Gastroesophageal sphincter (tissue), 4 donors: ENCODE data around the gene PDE1C. TPM values are rescaled to one million over a fixed set of nuclear protein-coding genes. Genes with fewer than 3 reads are reported as not detected.

ENCODE experiments used
- ATAC-seq: fragments of 150-250 bp; one replicate; pipeline ENCODE4 v1.9.1; 2016; ENCODE audit warnings: mild to moderate bottlenecking, moderate library complexity
- H3K27ac ChIP-seq, 4 donors: fragments of 200-600 bp; sonication (generic) in 3 of 4; 1 replicate in 3 of 4; 2 replicates in 1 of 4; pipeline ENCODE4 v1.5.1; 2016 to 2019
- H3K27me3 ChIP-seq: fragments of 200-600 bp; sonication (generic); one replicate; pipeline ENCODE4 v1.5.1; 2019
- H3K36me3 ChIP-seq, 2 donors: fragments of 200-600 bp; sonication (generic); one replicate each; pipeline ENCODE4 v1.5.1; 2019; ENCODE audit warnings: control low read depth in 1 of 2
- H3K4me1 ChIP-seq, 3 donors: fragments of 200-600 bp; sonication (generic); 1 replicate in 2 of 3; 2 replicates in 1 of 3; pipeline ENCODE4 v1.5.1; 2016 to 2019; ENCODE audit warnings: control low read depth in 2 of 3
- H3K4me3 ChIP-seq, 2 donors: fragments of 200-600 bp; sonication (generic); one replicate each; pipeline ENCODE4 v1.5.1; 2019; ENCODE audit warnings: mild to moderate bottlenecking in 1 of 2, moderate library complexity in 1 of 2
- H3K9me3 ChIP-seq, 3 donors: fragments of 200-600 bp; sonication (generic); one replicate each; pipeline ENCODE4 v1.5.1; 2017 to 2019; ENCODE audit warnings: control low read depth in 2 of 3
- CTCF ChIP-seq, 4 experiments: fragments of 200-600 bp in 2 of 4; fragments of 450-650 bp in 2 of 4; sonication (generic) in 1 of 4; IDR thresholded peaks; one replicate each; pipeline ENCODE4 v1.5.1; 2017 to 2019; ENCODE audit warnings: antibody characterized with exemption in 4 of 4, mild to moderate bottlenecking in 2 of 4, moderate library complexity in 2 of 4
- EP300 ChIP-seq: sonication (generic); formaldehyde crosslinking; IDR thresholded peaks from one replicate; pipeline ENCODE4 v1.6.1; 2017; ENCODE audit warnings: antibody characterized with exemption, mild to moderate bottlenecking
- POLR2A ChIP-seq, 2 donors: fragments of 450-650 bp; IDR thresholded peaks; one replicate each; pipeline ENCODE4 v1.6.1; 2017; ENCODE audit warnings: antibody characterized with exemption in 2 of 2, mild to moderate bottlenecking in 2 of 2, moderate library complexity in 1 of 2
- POLR2AphosphoS5 ChIP-seq: sonication (generic); formaldehyde crosslinking; IDR thresholded peaks from one replicate; pipeline ENCODE4 v1.6.1; 2017; ENCODE audit warnings: antibody characterized with exemption
- WGBS, 2 donors: methylation state at CpG; one replicate each; pipeline ENCODE4 v1.1.5; 2018; ENCODE audit warnings: low coverage in 1 of 2; 5-methylcytosine and 5-hydroxymethylcytosine counted together
- total RNA-seq, 4 donors: library from RNA; depleted of rRNA; stranded (reverse); fragments of >200 nt; gene quantifications; one replicate each; pipeline ENCODE4 v1.1.0, GENCODE V29; 2016

PDE1C gene
- total RNA-seq, 4 donors from 2014 or later, result 17.2 to 28.8 (median 21.7) TPM

GRCh38 chr7:31811650-31812461 lies 258.4 kb downstream of the PDE1C start:
- no peak overlapping the region for H3K27ac ChIP-seq
- no peaks in the 10 kb centered on the region for H3K9me3 ChIP-seq
- no peak for TF ChIP-seq POLR2A (IDR thresholded peaks at IDR 0.05)
- no peak for TF ChIP-seq POLR2AphosphoS5
- TF ChIP-seq EP300, result no peak
- no peak for TF ChIP-seq CTCF (IDR thresholded peaks at IDR 0.05)
- H3K4me1 ChIP-seq, result no peaks in the 10 kb centered on the region
- no peak overlapping the region for H3K4me3 ChIP-seq
- 44 to 68% methylated on average over 3 of the region's 3 CpGs for WGBS, 2 donors
- peak; percentile 81 for ATAC-seq
- no peaks in the 10 kb centered on the region for H3K27me3 ChIP-seq
- peaks cover 0 to 20% of the 10 kb centered on the region in 2 donors for H3K36me3 ChIP-seq

- TF ChIP-seq POLR2A (IDR thresholded peaks at IDR 0.05), result no peak
- no peak for TF ChIP-seq EP300
- no peak for TF ChIP-seq CTCF (IDR thresholded peaks at IDR 0.05)
- TF ChIP-seq POLR2AphosphoS5, result no peak
- H3K27ac ChIP-seq, result no peak overlapping the region
- WGBS, 2 donors, result 79 to 94% methylated on average over 2 of the region's 2 CpGs
- no peaks in the 10 kb centered on the region for H3K27me3 ChIP-seq
- H3K4me1 ChIP-seq, result no peaks in the 10 kb centered on the region
- no peaks in the 10 kb centered on the region for H3K36me3 ChIP-seq
- H3K4me3 ChIP-seq, result no peak overlapping the region
- H3K9me3 ChIP-seq, result no peaks in the 10 kb centered on the region
- no peak for ATAC-seq
Observed at GRCh38 chr7:31805209-31805818, 264.9 kb downstream of the PDE1C start.

GRCh38 chr7:31796375-31796774 lies 273.8 kb downstream of the PDE1C start:
- H3K4me1 ChIP-seq, result no peaks in the 10 kb centered on the region
- H3K9me3 ChIP-seq, result no peaks in the 10 kb centered on the region
- no peak overlapping the region for H3K4me3 ChIP-seq
- H3K36me3 ChIP-seq, result no peaks in the 10 kb centered on the region
- no peaks in the 10 kb centered on the region for H3K27me3 ChIP-seq
- WGBS, 2 donors, result 75 to 81% methylated on average over 5 of the region's 5 CpGs
- no peak overlapping the region for H3K27ac ChIP-seq
- ATAC-seq, result no peak
- no peak for TF ChIP-seq POLR2A (IDR thresholded peaks at IDR 0.05)
- TF ChIP-seq POLR2AphosphoS5, result no peak
- no peak for TF ChIP-seq CTCF (IDR thresholded peaks at IDR 0.05)
- TF ChIP-seq EP300, result no peak

- Histone ChIP-seq H3K9me3 (no peaks in the 10 kb centered on the region), H3K27me3 (no peaks in the 10 kb centered on the region), H3K4me3 (no peak overlapping the region), H3K4me1 (no peaks in the 10 kb centered on the region), H3K27ac (no peak overlapping the region), H3K36me3 (peaks cover 0 to 3% of the 10 kb centered on the region in 2 donors)
- TF ChIP-seq POLR2A (IDR thresholded peaks at IDR 0.05) (no peak), POLR2AphosphoS5 (no peak), EP300 (no peak), CTCF (IDR thresholded peaks at IDR 0.05) (no peak)
- 85 to 91% methylated on average over 2 of the region's 2 CpGs for WGBS, 2 donors
- ATAC-seq, result no peak
Observed at GRCh38 chr7:31794851-31795344, 275.3 kb downstream of the PDE1C start.
